Measurements from ENCODE around the gene TSPAN18.

TSPAN18 gene

DNA sequence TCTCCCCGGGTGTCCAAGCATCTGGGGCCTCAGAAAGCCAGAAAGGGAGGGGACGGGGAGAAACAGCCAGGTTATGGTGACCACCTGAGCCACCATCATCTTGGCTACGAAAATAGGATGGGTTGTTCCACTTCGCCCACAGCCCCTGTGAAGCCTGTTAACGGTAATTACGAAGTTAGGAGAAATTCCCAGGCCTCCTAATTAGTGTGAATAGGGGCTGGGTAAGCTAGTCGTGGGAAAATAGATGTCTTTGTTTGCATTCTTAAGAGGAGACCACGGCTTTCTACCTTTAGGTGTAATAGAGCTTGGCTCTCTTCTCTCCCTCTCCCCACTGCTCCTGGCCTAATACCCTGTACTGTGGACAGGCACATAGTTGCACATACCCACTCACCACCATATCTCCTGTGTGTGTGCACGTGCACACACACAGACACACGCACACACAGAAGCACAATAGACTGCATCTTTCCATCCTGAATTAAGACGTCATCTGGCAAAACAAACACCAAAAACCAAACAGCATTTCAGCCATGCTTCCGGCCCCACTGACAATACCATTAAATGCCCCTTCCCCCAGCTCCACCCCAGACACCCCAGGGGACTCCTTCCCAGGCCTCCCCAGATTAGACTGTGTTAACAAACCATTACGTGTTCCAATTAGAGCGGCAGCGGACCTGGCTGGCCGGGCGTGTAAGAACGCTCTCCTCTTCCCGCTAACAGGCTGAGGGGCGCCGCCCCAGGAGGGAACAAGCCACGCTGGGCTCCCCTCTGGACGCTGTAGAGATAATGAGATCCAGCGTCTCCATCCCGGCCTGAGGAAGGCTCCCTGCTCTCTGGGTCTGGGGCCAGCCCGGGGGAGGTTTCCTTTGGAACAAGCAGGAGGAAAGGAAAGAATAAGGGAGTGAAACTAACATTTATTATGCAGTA is 151.1 kb downstream of the TSPAN18 start (continued):
- TF ChIP-seq ZNF366 (tag by site-specific recombination; conservative IDR thresholded peaks at IDR 0.05) (no peak), ZNF341 (tag by site-specific recombination; IDR thresholded peaks at IDR 0.05; ENCODE audit: low read depth) (no peak), ATF2 (tag by site-specific recombination; IDR thresholded peaks at IDR 0.05; ENCODE audit: low read depth) (peak; percentile 62; the same call in 1 of the 2 replicates), ZNF449 (tag by site-specific recombination; IDR thresholded peaks at IDR 0.05) (peak; percentile 45; the same call in 1 of the 2 replicates), ZSCAN4 (tag by site-specific recombination; IDR thresholded peaks at IDR 0.05) (peak; percentile 70), ZNF629 (tag by site-specific recombination; IDR thresholded peaks at IDR 0.05) (peak; percentile 66), ZBTB44 (tag by site-specific recombination; IDR thresholded peaks at IDR 0.05) (no peak), HOXC10 (CRISPR knock-in tag; IDR thresholded peaks at IDR 0.05) (no peak), ZBTB21 (tag by site-specific recombination; IDR thresholded peaks at IDR 0.05) (peak; percentile 61; the same call in 1 of the 2 replicates), WT1 (tag by site-specific recombination; IDR thresholded peaks at IDR 0.05) (peak; percentile 83), ZNF169 (tag by site-specific recombination; IDR thresholded peaks at IDR 0.05) (no peak), GLIS1 (tag by site-specific recombination; IDR thresholded peaks at IDR 0.05) (peak; percentile 95), ZNF624 (tag by site-specific recombination; IDR thresholded peaks at IDR 0.05) (no peak), ZNF280C (tag by site-specific recombination; IDR thresholded peaks at IDR 0.05) (no peak)
- TF ChIP-seq, protein P1, sequence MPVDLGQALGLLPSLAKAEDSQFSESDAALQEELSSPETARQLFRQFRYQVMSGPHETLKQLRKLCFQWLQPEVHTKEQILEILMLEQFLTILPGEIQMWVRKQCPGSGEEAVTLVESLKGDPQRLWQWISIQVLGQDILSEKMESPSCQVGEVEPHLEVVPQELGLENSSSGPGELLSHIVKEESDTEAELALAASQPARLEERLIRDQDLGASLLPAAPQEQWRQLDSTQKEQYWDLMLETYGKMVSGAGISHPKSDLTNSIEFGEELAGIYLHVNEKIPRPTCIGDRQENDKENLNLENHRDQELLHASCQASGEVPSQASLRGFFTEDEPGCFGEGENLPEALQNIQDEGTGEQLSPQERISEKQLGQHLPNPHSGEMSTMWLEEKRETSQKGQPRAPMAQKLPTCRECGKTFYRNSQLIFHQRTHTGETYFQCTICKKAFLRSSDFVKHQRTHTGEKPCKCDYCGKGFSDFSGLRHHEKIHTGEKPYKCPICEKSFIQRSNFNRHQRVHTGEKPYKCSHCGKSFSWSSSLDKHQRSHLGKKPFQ (tag by site-specific recombination; IDR thresholded peaks at IDR 0.05), result peak; percentile 12; the same call in 1 of the 2 replicates
- TF ChIP-seq, protein P2, sequence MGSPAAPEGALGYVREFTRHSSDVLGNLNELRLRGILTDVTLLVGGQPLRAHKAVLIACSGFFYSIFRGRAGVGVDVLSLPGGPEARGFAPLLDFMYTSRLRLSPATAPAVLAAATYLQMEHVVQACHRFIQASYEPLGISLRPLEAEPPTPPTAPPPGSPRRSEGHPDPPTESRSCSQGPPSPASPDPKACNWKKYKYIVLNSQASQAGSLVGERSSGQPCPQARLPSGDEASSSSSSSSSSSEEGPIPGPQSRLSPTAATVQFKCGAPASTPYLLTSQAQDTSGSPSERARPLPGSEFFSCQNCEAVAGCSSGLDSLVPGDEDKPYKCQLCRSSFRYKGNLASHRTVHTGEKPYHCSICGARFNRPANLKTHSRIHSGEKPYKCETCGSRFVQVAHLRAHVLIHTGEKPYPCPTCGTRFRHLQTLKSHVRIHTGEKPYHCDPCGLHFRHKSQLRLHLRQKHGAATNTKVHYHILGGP (tag by site-specific recombination; IDR thresholded peaks at IDR 0.05), result no peak
